Measurements from ENCODE around the gene HRH3.

HRH3 gene

GRCh38 chr20:62174870-62175624 lies 45.0 kb downstream of the HRH3 start:
- no peak for DNase-seq (ENCODE audit: low read depth)

- DNase-seq (ENCODE audit: low read depth) = no peak
Observed at GRCh38 chr20:62174021-62174804, 45.9 kb downstream of the HRH3 start.

GRCh38 chr20:62172666-62173065 lies 47.4 kb downstream of the HRH3 start:
- DNase-seq (ENCODE audit: low read depth) = no peak

GRCh38 chr20:62171245-62171644 lies 48.8 kb downstream of the HRH3 start:
- no peak for DNase-seq (ENCODE audit: low read depth)

GRCh38 chr20:62170536-62170935 lies 49.5 kb downstream of the HRH3 start:
- DNase-seq (ENCODE audit: low read depth) = no peak

- DNase-seq (ENCODE audit: low read depth) = no peak
Observed at GRCh38 chr20:62168890-62169435, 51.1 kb downstream of the HRH3 start.

- no peak for DNase-seq (ENCODE audit: low read depth)
Observed at GRCh38 chr20:62168061-62168460, 52.0 kb downstream of the HRH3 start.

GRCh38 chr20:62167474-62167873 lies 52.6 kb downstream of the HRH3 start:
- no peak for DNase-seq (ENCODE audit: low read depth)

- no peak for DNase-seq (ENCODE audit: low read depth)
Observed at GRCh38 chr20:62165762-62166399, 54.2 kb downstream of the HRH3 start.
